Neural progenitor cell (in vitro differentiated cells): Measurements from ENCODE around the gene SHKBP1. TPM values are rescaled to one million over a fixed set of nuclear protein-coding genes. Genes with fewer than 3 reads are reported as not detected.
A peak's percentile ranks its signal among the peaks of the same experiment; 100 is the strongest.

Source experiments
- DNase-seq: peaks from one replicate; pipeline ENCODE4 v3.0.0-alpha.2; 2016; ENCODE audit warnings: low spot score
- H2AFZ ChIP-seq: fragments of 200-600 bp; sonication (generic); replicated peaks from 2 replicates; pipeline ENCODE4 v1.6.1; 2016; ENCODE audit warnings: antibody characterized with exemption
- H3F3A ChIP-seq: fragments of 200-600 bp; sonication (generic); 2 replicates; pipeline ENCODE4 v1.6.1; 2016; ENCODE audit warnings: antibody characterized with exemption, low read depth
- H3K27ac ChIP-seq: fragments of 200-600 bp; sonication (generic); 2 replicates; pipeline ENCODE4 v1.5.1; 2016; ENCODE audit warnings: mild to moderate bottlenecking
- H3K27me3 ChIP-seq: fragments of 200-600 bp; sonication (generic); 2 replicates; pipeline ENCODE4 v1.6.1; 2016; ENCODE audit warnings: mild to moderate bottlenecking, moderate library complexity
- H3K36me3 ChIP-seq: fragments of 200-600 bp; sonication (generic); 2 replicates; pipeline ENCODE4 v1.5.1; 2016
- H3K4me1 ChIP-seq: fragments of 200-600 bp; sonication (generic); 2 replicates; pipeline ENCODE4 v1.6.1; 2016; ENCODE audit warnings: mixed run types
- H3K4me2 ChIP-seq: fragments of 200-600 bp; sonication (generic); 2 replicates; pipeline ENCODE4 v1.6.1; 2016
- H3K4me3 ChIP-seq: fragments of 200-600 bp; sonication (generic); 2 replicates; pipeline ENCODE4 v1.5.1; 2016
- H3K79me2 ChIP-seq: fragments of 200-600 bp; sonication (generic); 2 replicates; pipeline ENCODE4 v1.6.1; 2016; ENCODE audit warnings: low read depth
- H3K9ac ChIP-seq: fragments of 200-600 bp; sonication (generic); 2 replicates; pipeline ENCODE4 v1.6.1; 2016
- H3K9me3 ChIP-seq: fragments of 200-600 bp; sonication (generic); 2 replicates; pipeline ENCODE4 v1.5.1; 2016; ENCODE audit warnings: low read depth
- H4K20me1 ChIP-seq: fragments of 200-600 bp; sonication (generic); 2 replicates; pipeline ENCODE4 v1.6.1; 2016; ENCODE audit warnings: low read depth
- H3K27ac Mint-ChIP-seq: 3 replicates; pipeline ENCODE4 v1.8.0; 2021; ENCODE audit warnings: mixed read lengths
- H3K27me3 Mint-ChIP-seq: 2 replicates; pipeline ENCODE4 v1.8.0; 2022; ENCODE audit warnings: low read depth, mild to moderate bottlenecking, inconsistent platforms, moderate library complexity, mixed read lengths; ENCODE audit not compliant: insufficient read depth
- H3K36me3 Mint-ChIP-seq: 3 replicates; pipeline ENCODE4 v1.8.0; 2021; ENCODE audit warnings: mixed read lengths
- H3K4me1 Mint-ChIP-seq: 3 replicates; pipeline ENCODE4 v1.8.0; 2021; ENCODE audit warnings: mixed read lengths
- H3K4me3 Mint-ChIP-seq: 3 replicates; pipeline ENCODE4 v1.8.0; 2021; ENCODE audit warnings: mild to moderate bottlenecking, moderate library complexity, mixed read lengths
- H3K9me3 Mint-ChIP-seq: 3 replicates; pipeline ENCODE4 v1.8.0; 2020; ENCODE audit warnings: mixed read lengths
- CTCF ChIP-seq: fragments of 200-600 bp; sonication (generic); IDR thresholded peaks from 2 replicates; pipeline ENCODE4 v1.5.1; 2017; ENCODE audit warnings: antibody characterized with exemption, mild to moderate bottlenecking
- EZH2 ChIP-seq: fragments of 200-600 bp; sonication (generic); IDR thresholded peaks from 2 replicates; pipeline ENCODE4 v1.6.1; 2017; ENCODE audit warnings: antibody characterized with exemption, mild to moderate bottlenecking, moderate library complexity
- EZH2phosphoT487 ChIP-seq: fragments of 200-600 bp; sonication (generic); IDR thresholded peaks from 2 replicates; pipeline ENCODE4 v1.6.1; 2017; ENCODE audit warnings: antibody characterized with exemption
- total RNA-seq: library from RNA; depleted of rRNA; stranded (reverse); fragments of >200 nt; gene quantifications from 2 replicates; pipeline ENCODE4 v1.2.3, GENCODE V29; 2015; ENCODE audit warnings: low replicate concordance

Gene SHKBP1
- 20.6 and 63.7 TPM in 2 replicates for total RNA-seq

DNA sequence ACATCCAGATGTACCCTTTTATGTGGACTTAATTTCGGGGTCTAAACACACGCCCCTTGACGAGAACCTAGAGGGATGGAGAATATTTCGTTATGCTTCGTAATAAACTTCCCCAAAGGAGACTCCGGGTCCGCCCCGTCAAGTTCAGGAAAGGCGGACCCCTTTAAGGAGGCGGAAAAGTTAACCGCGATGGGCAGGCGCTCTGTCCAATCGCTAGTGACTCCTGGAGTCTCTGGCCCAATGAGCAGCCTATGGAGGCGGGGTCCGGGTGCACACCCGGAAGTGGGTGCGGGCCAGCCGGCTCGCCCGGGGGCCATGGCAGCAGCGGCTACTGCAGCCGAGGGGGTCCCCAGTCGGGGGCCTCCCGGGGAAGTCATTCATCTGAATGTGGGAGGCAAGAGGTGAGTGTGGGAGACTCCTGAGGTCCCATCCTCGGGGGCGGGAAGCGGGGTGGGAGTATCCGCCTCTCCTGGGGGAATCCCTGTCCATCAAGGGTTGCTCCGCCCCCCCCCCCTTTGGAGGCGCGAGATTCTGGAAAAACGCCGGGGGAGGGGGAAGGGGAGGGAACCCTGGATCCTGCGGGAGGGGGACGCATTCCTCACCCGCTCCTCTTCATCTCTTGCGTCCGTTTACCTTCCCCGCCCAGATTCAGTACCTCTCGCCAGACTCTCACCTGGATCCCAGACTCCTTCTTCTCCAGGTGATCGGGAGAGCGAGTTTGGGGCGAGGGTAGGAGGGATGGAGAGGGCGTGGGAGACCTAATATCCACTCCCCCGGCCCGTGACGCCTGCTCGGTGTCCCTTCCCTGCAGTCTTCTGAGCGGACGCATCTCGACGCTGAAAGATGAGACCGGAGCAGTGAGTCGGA, at the start of gene SHKBP1:
Gene SHKBP1, plus strand, starts transcription at position 289 of the 867 bp plus-strand sequence. Its CDS starts 27 bp downstream, at position 316.
- Histone ChIP-seq H3K4me1 (no peaks in the 10 kb centered on the region), H2AFZ (peak within 1 kb of the TSS; percentile 94), H3K36me3 (no peaks in the 10 kb centered on the region), H3K9ac (peak within 1 kb of the TSS; percentile 39), H3K27ac (no peak within 1 kb of the TSS), H3K4me2 (peak within 1 kb of the TSS; percentile 92), H3K9me3 (no peaks in the 10 kb centered on the region), H3K79me2 (no peaks in the 10 kb centered on the region), H3F3A (peaks cover 26% of the 10 kb centered on the region), H4K20me1 (no peaks in the 10 kb centered on the region), H3K27me3 (peaks cover 13% of the 10 kb centered on the region), H3K4me3 (peak within 1 kb of the TSS; percentile 95)
- H3K27me3 Mint-ChIP-seq = peaks cover 8% of the 10 kb centered on the region
- peaks cover 7% of the 10 kb centered on the region for H3K4me1 Mint-ChIP-seq
- H3K4me3 Mint-ChIP-seq = peak within 1 kb of the TSS; percentile 85
- peak; percentile 95 for DNase-seq
- H3K36me3 Mint-ChIP-seq = peaks cover 2% of the 10 kb centered on the region
- H3K27ac Mint-ChIP-seq = no peak within 1 kb of the TSS
- no peak for TF ChIP-seq EZH2
- no peak for TF ChIP-seq EZH2phosphoT487
- no peak for TF ChIP-seq CTCF
- no peaks in the 10 kb centered on the region for H3K9me3 Mint-ChIP-seq

- H3K79me2 ChIP-seq = no peaks in the 10 kb centered on the region
- H3K4me1 ChIP-seq = peaks cover 8% of the 10 kb centered on the region
- peaks cover 19% of the 10 kb centered on the region for H3K27me3 ChIP-seq
- Mint-ChIP-seq H3K36me3 (no peaks in the 10 kb centered on the region), H3K4me1 (peaks cover 19% of the 10 kb centered on the region), H3K27me3 (peaks cover 25% of the 10 kb centered on the region), H3K9me3 (no peaks in the 10 kb centered on the region), H3K27ac (no peak overlapping the region), H3K4me3 (no peak overlapping the region)
- no peak overlapping the region for H3K27ac ChIP-seq
- H3K4me2 ChIP-seq = no peak overlapping the region
- H3F3A ChIP-seq = peaks cover 8% of the 10 kb centered on the region
- H3K9ac ChIP-seq = no peak overlapping the region
- H3K36me3 ChIP-seq = no peaks in the 10 kb centered on the region
- H3K4me3 ChIP-seq = no peak overlapping the region
- H2AFZ ChIP-seq = no peak overlapping the region
- TF ChIP-seq EZH2phosphoT487 (no peak), EZH2 (no peak), CTCF (no peak)
- DNase-seq = no peak
- H3K9me3 ChIP-seq = no peaks in the 10 kb centered on the region
- H4K20me1 ChIP-seq = peaks cover 3% of the 10 kb centered on the region
Observed at GRCh38 chr19:40528078-40528477, 48.6 kb upstream of the SHKBP1 start.

GRCh38 chr19:40528533-40529092, 48.1 kb upstream of the SHKBP1 start:
- Histone ChIP-seq H3K27ac (no peak overlapping the region), H3K9ac (no peak overlapping the region), H3K79me2 (no peaks in the 10 kb centered on the region), H4K20me1 (peaks cover 3% of the 10 kb centered on the region), H3K4me3 (no peak overlapping the region), H2AFZ (no peak overlapping the region), H3K36me3 (no peaks in the 10 kb centered on the region), H3K9me3 (no peaks in the 10 kb centered on the region), H3K27me3 (peaks cover 19% of the 10 kb centered on the region), H3K4me2 (no peak overlapping the region), H3K4me1 (peaks cover 8% of the 10 kb centered on the region), H3F3A (peaks cover 8% of the 10 kb centered on the region)
- TF ChIP-seq CTCF (no peak), EZH2phosphoT487 (no peak), EZH2 (no peak)
- peaks cover 19% of the 10 kb centered on the region for H3K4me1 Mint-ChIP-seq
- no peak for DNase-seq
- H3K27me3 Mint-ChIP-seq = peaks cover 25% of the 10 kb centered on the region
- no peaks in the 10 kb centered on the region for H3K36me3 Mint-ChIP-seq
- no peak overlapping the region for H3K4me3 Mint-ChIP-seq
- H3K27ac Mint-ChIP-seq = no peak overlapping the region
- no peaks in the 10 kb centered on the region for H3K9me3 Mint-ChIP-seq
